Measurements from ENCODE around the gene C1orf141.
"Not testable (repeated sequence)": the region's sequence is repeated elsewhere in the genome, so short reads cannot be mapped to it uniquely, and the experiment has no call there.

Gene C1orf141

DNA sequence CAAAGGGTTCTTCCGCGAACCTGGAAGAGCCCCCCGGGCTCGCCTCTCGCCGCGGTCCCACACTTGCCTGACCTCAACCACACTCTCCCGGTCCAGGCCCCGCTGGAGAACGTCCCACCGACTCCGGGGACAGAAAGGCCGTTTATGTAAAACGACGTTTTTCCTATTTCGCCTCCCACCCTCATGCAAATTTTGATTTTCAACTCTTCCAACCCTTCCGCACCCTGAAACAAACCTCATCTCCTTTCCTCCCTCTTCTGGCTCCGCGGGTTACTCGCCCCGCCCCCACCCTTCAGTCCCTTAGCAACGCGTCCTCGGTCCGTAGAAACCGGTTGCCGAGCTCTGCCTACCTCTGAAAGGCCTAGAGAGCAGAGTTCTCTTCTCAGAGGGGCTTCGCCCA lies at the start of gene C1orf141:
TSS of gene C1orf141 (minus strand) at position 276 of the 400 bp plus-strand sequence. CDS start 7,730 bp downstream, outside the sequence.
- DNase-seq: no peak

DNA sequence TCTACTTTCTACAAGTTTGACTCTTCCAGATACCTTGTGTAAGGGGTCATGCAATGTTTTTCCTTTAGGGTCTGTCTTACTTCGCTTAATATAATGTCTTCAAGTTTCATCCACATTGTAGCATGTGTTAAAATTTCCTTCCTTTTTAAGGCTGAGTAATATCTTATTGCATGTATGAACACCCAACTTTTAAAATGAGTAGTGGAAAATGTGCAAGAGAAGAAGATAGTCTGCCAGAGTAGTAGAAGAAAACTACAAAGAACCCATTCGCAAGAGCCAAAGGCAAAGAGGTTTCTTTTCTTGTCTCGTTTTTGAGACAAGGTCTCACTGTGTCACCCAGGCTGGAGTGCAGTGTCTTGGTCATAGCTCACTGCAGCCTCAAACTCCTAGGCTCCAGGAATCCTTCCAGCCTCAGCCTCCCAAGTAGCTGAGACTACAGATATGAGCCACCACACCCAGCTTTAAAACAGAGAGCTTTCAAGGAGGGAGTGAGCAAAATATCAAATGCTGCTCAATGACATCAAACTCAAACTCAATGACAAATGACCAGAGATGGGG lies 40.8 kb upstream of the C1orf141 start:
- DNase-seq: no peak

DNA sequence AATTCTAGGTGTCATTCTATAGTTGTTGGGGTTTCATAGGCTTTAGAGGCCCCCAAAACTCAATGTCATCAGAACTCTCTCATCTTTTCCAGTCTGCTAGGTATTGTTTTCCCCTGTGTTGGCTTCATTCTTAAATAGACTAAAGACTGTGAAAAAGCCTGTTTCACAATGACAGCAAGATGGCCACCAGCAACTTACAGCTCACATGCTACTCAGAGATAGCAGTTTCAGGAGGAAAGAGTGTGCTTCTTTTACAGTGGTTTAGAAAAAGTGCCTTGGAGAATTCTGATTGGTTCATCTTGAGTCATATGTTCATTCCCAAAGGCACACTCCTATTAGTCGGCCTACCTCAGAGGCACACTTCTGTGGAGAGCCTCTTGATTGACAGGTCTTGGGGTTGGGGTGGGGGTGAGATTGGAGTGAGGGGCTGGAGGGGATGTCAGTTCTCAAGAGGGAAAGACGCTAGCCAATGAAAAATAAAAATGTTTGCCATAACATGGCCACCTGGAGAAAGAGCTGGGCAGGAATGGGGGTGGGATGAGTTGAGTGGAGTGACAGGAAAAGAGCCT lies 40.0 kb upstream of the C1orf141 start:
- DNase-seq: no peak

DNA sequence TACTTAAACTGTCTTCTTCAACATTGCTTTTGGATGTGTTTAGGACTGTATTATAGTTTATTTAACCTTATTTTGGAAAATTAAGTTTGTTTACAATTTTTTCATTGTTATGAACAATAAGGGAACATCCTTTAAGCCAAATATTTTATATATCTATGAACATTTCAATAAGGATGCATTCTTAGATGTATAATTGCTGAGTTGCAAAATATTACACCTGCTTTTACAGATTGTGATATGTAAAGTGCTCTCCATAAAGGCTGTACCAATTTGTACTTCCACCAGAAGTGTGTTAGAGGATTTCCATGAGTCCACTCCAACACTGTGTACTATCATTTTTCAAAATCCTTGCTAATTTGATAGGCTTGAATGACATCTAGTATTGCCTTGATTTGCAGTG lies 39.2 kb upstream of the C1orf141 start:
- DNase-seq: no peak

DNA sequence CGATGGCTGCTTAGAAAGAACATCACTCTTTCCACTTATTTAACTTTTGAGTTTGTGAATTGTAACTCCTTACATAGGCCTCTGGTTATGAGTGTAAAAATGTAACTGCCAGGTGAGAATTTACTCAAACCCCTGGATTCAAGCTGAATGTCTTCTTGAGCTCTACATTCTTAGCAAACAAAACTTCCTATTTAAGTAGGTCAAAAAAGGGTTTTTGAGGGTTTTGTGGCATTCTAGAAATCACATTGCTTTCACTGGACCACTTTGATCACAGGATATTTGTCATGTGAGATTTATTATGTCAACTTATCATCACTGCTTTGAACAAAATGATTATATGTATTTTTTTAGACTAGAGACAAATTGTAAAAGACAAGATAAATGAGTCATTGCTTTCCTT lies 37.2 kb upstream of the C1orf141 start:
- no peak for DNase-seq

DNA sequence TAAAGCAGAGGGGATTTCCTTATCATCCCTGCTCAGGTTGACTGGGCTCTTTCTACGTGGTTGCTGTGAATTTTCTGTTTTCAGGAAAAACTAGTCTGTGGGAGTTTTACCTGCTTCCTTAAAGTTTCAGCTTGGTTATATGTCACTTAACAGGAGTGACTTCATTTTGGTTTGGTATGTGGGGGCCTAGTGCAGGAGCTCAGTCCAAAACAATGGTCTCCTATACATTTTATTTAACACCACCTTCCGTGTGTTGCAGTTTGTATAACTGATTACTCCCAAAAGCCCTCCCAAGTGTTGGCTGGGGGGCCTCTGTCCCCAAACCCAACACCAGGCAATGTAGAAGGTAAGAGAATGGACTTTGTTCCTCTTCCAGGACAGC lies 36.8 kb upstream of the C1orf141 start:
- DNase-seq: no peak

DNA sequence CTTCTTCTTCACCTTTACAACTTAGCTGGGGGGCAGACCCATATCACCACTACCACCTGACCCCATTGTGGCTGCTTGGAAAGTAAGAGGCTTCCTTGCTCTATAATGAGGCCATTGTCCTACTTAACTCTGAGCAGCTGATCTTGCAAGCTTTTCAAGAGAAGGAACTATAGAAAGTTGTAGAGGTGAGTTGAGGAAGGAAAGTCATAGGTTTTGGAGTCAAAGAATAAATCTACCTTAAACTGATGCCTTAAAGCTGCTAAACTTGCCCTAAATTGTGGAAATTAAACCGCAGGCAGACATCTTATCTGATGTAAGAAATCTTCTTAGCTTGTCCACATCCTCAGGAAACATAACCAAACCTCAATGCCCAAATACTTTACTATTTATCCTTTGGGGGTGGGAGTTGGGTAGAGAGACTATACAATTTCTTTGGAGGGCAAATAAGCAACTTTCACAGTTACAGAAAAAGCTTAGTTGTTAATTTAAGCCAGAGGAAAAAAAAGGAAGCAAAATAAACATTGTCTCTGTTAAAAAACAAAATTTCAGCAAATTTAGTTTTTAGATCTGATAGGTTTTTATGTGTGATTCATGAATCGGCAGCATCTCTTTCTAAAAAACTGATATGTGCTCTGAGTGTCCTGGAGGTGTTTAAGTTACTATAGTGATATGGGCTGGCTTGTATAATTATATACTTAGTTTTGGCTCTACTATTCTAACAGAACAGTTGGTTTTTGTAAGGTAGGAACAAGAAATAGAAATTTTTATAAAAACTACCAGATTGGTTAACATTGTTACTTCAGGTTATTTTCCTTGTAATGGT lies 36.2 kb upstream of the C1orf141 start:
- no peak for DNase-seq

DNA sequence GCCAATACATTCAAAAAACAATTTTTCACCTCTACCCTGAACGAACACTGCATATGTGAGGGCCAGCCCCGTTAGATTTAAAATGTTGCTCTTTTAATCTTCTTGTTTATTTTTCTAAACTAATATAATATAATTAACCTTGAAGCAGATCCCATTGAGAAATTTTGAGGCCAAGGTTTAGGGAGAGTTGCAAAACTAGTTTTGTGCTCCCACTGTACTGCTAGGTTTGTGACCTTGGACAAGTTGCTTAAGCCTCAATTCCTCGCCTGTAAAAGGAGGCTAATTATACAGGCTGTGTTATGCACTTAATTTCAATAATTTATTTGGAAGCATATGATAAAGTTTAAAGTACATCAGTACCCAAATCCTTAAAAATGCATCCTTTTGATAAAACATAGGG lies 35.2 kb upstream of the C1orf141 start:
- no peak for DNase-seq

DNA sequence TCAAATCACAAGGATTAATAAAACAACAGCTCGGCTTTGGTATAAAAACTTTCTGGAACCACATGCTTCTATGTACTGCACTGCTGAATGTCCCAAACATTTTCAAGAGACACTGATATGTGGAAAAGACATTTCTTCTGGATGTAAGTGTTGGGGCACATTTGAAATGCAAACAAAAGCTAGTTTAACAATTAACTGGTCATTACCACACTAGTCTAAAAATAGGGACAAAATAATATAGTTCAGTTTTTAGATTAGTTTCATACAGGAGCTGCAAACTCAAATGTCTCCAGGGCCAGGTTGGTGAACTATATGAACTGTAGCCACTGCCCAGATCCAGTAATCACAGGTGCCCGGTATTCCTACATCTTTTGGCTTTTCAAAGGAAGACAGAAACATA lies 34.7 kb upstream of the C1orf141 start:
- no peak for DNase-seq

DNA sequence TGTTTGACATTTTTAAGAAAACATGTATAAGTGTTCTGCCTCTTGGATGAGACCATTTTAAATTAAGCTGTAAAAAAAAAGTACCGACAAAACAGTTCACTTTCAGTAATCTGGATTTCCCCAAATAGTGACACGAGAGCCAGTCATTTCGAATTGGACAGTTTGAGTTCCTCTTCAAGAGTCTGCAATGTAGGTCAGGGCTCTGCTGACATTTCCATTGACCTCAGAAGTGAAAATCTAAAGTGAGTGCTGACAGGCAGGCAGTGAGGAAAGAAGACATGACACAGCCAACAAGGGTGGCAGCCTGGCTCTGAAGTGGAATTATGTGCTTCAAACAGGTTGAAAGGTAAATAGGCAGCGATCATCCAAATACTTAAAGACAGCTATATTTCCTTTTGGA lies 31.4 kb upstream of the C1orf141 start, which contains the start of gene IL23R:
TSS of gene IL23R (plus strand) at position 259 of the 400 bp plus-strand sequence. CDS start 1,667 bp downstream, outside the sequence.
- no peak for DNase-seq

DNA sequence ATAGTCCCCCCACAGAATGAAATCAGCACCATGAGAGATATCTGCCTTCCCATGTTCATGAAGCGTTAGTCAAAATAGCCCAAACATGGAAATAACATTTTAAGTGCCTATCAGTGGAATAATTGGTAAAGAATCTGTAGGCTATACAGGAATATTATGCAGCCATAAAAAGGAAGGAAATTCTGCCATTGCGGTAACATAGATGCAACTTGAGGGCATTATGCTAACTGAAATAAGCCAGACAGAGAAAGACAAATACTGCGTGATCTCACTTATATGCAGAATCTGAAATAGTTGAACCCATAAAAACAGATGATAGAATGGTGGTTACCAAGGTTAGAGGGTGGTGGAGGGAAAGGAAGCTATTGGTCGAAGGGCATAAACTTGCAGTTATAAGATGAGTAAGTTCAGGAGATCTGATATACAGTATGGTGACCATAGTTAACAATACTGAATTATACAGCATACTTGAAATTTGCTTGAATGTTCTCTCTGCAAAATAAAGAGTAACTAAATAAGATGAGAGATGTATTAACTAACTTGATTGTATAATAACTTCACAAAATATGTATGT lies 30.8 kb upstream of the C1orf141 start:
- no peak for DNase-seq

DNA sequence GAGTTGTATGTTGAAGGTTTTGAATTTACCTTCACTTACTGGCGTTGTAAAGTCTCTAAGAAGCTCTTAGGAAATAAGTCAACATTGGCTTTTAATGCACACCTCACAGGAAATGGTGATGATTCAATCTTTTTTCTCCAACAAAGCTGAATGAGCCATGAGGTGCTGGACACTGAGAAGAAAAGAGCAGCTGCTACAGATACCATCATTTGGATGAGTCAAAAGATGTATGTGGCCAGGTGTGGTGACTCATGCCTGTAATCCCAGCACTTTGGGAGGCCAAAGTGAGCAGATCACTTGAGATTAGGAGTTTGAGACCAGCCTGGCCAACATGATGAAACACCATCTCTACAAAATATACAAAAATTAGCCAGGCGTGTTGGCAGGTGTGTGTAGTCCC lies 28.2 kb upstream of the C1orf141 start:
- no peak for DNase-seq

DNA sequence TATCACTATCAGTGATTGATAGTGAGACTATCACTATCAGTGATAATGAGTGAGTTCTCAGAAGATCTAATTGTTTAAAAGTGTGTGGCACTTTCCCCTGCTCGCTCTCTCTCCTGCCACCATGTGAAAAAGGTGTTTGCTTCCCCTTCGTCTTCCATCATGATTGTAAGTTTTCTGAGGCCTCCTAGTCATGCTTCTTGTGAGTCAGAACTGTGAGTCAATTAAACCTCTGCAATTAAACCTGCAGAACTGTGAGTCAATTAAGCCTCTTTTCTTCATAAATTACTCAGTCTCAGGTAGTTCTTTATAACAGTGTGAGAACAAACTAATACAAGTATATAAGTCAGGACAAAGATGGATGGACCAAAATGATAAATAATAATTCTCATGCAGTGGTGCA lies 24.5 kb upstream of the C1orf141 start:
- no peak for DNase-seq

DNA sequence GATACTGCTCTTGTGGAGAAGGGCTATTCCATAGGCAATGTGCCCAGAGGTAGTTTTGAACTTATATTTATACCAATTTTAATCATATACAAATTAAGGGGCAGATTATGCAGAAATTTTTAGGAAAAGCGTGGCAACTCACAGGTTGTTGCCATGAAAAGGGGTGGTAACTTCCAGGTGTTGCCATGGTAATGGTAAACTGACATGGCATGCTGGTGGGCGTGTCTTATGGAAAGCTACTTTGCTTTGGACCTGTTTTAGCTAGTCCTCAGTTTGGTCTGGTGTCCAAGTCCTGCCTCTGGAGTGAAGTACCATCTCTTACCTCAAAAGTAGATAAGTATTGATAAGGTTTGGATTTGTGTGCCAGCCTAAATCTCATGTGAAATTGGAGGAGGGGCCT lies 23.6 kb upstream of the C1orf141 start:
- no peak for DNase-seq

DNA sequence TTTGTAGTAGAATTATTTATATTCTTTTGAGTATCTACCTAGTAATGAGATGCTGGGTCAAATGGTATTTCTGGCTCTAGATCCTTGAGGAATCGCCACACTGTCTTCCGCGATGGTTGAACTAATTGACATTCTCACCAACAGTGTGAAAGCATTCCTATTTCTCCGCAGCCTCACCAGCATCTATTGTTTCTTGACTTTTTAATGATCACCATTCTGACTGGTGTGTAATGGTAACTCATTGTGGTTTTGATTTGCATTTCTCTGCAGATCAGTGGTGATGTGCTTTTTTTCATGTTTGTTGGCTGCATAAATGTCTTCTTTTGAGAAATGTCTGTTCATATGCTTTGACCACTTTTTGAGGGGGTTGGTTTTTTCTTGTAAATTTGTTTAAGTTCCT lies 16.2 kb upstream of the C1orf141 start:
- DNase-seq: no peak

DNA sequence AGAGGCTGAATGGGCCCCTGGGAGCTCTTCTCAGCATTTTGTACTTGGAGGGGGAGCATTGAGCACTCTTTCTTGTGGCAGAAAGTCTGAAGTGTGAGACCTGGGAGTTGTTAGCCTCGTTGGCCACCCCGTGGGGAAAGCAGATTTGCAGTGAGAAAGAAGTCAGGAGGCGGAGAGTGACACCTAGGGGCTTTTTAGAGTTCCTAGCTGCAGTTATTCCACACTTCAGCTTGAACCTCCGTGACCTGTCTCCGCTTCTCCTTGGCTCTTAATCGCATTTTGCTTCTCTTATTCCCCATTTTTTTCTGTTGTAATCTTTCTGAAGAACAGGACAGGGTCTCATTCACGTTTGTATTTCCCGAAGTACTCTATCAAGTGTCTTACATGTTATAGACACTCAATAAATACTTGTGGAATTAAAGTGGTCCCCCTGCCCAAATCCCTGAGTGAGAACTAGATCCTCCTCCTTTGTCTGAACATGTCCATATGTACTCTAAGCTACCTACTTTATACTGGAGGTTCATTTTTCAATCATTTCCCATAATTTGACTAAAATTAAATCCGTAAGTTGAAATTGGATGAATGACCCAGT lies 14.5 kb upstream of the C1orf141 start:
- peak; percentile 53 for DNase-seq

DNA sequence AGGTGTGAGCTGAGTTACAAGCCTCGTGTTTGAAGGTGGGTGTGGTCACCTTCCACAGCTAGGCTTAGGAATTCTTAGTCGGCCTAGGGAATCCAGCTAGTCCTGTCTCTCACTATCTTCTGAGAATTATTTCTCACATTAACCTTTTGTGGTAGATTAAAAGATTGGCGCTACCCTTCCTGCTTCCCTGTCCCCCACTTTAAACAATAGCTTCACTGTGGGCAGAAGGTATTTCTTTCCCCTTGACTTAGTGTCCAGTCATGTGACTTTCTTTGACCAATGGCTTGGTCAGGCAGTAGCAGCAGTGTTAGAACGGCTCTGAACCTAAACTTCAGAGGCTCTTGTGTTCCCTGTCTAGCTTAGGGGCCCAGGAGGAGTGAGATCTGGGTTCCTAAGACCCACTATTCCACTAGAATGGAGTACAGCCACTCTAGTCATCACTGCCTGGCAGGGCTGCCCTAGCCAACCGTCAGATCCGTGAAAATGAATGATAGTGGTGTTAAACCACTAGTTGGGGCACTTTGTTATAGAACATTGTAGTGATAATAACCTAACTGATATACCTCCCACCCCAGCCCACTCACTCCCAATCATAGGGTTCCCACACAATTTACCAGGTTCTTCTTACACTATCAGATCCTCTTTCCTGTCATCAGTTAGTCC lies 13.9 kb upstream of the C1orf141 start:
- no peak for DNase-seq

DNA sequence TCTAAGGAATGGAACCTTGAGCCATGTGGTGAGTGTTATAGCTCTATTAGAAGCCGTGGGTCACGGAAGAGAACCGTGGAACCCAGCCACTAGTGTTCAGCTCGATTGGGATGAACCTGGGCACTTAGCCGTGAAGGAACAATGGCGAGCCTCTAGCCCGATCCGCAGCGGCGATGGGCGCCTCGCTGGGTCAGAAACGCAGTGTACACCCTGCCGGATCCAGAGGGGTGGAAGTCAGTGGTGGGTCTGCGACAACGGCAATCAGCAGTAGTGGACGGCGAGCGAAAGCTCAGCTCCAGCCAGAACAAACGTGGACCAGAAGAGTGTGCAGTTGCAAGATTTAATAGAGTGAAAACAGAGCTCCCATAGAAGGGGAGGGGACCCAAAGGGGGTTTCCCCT lies 13.2 kb upstream of the C1orf141 start:
- not testable (repeated sequence) for DNase-seq

DNA sequence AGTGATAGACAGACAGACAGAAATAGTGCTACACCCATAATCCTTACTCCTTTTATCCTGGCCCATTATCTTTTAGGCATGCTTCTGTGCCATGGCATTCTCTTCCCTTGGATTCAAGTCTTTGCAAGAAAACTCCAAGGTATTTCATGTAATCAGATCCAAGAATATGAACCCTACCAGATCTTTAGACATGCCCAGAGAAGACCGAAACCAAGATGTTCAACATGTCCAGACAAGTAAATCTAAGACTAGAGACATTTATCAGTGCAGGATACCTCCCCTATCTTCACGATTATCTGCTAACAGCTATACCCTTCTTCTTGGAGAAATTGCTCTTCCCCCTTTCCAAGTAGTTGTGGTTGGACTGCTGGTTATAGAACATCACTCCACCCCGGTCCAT lies 11.8 kb upstream of the C1orf141 start:
- no peak for DNase-seq

DNA sequence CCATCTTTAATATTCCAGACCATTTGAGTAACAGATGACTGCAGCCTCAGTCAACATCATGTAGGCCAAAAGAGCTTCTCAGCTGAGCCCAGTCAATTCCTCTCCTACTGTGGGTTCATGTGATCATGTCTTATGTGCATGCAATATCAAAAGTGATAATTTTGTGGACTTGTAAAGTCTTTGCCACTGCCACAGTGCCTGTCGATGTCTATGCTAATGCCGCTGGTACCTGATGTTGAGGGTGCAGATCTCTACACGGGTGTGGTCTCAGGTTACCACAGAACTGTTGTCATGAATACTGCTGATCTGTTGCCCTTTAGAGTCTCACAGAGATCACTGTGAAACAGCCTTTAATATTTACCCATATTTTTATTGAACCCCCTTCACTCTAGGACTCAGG lies 11.3 kb upstream of the C1orf141 start:
- DNase-seq: no peak

DNA sequence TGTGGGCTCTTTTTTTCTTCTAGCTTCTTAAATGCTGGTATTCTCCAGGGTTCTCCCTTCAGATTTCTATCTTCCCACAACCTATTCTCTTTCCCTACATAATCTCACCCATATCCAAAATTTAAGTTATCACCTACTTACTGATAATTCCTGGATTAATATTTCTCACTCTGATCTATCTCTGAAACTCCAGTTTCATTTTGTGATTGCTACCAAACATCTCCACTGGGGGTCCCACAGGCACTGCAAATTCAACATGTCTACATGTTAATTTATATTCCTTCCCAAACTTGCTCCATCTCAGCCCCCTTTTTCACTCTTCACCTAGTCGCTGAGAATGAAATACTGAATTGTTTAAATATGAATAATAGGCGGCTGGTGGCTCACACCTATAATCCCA lies 9.9 kb upstream of the C1orf141 start:
- DNase-seq: no peak

DNA sequence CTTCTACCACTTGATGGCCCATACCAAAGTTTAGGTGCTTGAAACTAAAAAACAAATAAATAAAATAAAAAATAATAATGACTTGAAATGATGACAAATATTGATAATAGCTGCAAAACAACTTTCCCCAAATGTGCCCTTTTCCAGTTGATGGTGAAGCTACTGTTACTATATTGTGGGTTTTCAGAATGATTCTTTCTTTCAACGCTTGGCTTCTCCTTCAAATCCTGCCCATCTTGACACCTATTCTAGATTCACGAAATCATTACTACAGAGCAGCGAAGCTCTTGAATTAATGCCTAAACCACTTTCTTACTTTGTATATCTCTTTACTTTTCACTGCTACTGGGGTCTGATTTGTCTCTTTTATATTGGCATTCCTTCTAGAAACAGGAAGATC lies 9.2 kb upstream of the C1orf141 start:
- DNase-seq: no peak

DNA sequence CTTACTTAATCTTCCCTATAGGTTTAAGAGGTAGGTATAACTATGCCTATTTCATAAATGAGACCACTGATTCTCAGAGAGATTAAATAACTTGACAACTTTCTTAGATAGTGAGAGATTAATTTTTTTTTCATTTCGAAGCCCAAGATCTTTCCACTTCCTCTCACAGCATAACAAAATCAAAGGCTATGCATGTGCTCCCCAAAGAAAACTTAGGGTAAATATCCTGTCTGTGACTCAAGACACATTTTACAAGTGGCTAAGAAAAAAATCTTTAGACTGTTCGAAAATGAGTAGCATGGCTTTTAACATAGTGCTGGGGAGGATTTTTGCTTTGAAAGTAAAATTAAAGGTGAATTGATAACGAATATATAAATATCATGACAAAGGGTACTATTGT lies 8.2 kb upstream of the C1orf141 start:
- no peak for DNase-seq
